ENCODE results near the gene FGF2. TPM values are rescaled to one million over a fixed set of nuclear protein-coding genes. Genes with fewer than 3 reads are reported as not detected.

FGF2 gene
- total RNA-seq (2021) (13.0 and 15.8 TPM in 2 replicates), Bru-seq, nascent RNA (percentile 81 among the genes with signal in this experiment), BruChase-seq, experiment 1, labeled RNA remaining after a 2-hour chase (percentile 79 among the genes with signal in this experiment), BruChase-seq, experiment 2, labeled RNA remaining after a 6-hour chase (percentile 57 among the genes with signal in this experiment)
- long read RNA-seq, full-length matches to known transcripts, result 8 of 16 reads
- long read RNA-seq, partial matches to known transcripts, result 0 of 16 reads
- long read RNA-seq, other reads (novel, unspliced or antisense), result 8 of 16 reads

DNA sequence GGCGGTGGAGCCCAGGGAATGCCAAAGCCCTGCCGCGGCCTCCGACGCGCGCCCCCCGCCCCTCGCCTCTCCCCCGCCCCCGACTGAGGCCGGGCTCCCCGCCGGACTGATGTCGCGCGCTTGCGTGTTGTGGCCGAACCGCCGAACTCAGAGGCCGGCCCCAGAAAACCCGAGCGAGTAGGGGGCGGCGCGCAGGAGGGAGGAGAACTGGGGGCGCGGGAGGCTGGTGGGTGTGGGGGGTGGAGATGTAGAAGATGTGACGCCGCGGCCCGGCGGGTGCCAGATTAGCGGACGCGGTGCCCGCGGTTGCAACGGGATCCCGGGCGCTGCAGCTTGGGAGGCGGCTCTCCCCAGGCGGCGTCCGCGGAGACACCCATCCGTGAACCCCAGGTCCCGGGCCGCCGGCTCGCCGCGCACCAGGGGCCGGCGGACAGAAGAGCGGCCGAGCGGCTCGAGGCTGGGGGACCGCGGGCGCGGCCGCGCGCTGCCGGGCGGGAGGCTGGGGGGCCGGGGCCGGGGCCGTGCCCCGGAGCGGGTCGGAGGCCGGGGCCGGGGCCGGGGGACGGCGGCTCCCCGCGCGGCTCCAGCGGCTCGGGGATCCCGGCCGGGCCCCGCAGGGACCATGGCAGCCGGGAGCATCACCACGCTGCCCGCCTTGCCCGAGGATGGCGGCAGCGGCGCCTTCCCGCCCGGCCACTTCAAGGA is at the start of gene FGF2:
TSS of gene FGF2 (plus strand) at position 279 of the 705 bp plus-strand sequence. CDS start at position 623, 344 bp downstream.
- peak within 1 kb of the TSS; percentile 61 for H3K27ac ChIP-seq (ENCODE audit: low read depth, low read length, poor library complexity, severe bottlenecking)
- H3K36me3 ChIP-seq (ENCODE audit: insufficient read depth, low read length, poor library complexity, severe bottlenecking), result no peaks in the 10 kb centered on the region
- ChIA-PET POLR2A (ENCODE audit: low non-redundant PET) (no interaction called here), CTCF (no interaction called here)
- no peaks in the 10 kb centered on the region for H3K9me3 ChIP-seq (ENCODE audit: low read depth, low read length, poor library complexity, severe bottlenecking)
- H3K4me3 ChIP-seq (ENCODE audit: low read depth, low read length, poor library complexity, severe bottlenecking), result peak within 1 kb of the TSS; percentile 85
- DNase-seq (ENCODE audit: low spot score), result peak; percentile 64
- no TSS peak for BruUV-seq (replicated peaks)
- peaks cover 8% of the 10 kb centered on the region for H3K4me1 ChIP-seq (ENCODE audit: insufficient read depth, low read length, poor library complexity, severe bottlenecking)
- H3K27me3 ChIP-seq (replicated peaks; ENCODE audit: insufficient read depth, low read depth, low read length, poor library complexity), result no peaks in the 10 kb centered on the region
- intact Hi-C loops (cut with micrococcal nuclease; ENCODE audit: unreplicated experiment), result loop anchor here (1.0 to 5.0 kb wide), 2 partner anchors 28 to 86 kb away; no protein-coding TSS in a partner anchor
- TF ChIP-seq, protein P1, sequence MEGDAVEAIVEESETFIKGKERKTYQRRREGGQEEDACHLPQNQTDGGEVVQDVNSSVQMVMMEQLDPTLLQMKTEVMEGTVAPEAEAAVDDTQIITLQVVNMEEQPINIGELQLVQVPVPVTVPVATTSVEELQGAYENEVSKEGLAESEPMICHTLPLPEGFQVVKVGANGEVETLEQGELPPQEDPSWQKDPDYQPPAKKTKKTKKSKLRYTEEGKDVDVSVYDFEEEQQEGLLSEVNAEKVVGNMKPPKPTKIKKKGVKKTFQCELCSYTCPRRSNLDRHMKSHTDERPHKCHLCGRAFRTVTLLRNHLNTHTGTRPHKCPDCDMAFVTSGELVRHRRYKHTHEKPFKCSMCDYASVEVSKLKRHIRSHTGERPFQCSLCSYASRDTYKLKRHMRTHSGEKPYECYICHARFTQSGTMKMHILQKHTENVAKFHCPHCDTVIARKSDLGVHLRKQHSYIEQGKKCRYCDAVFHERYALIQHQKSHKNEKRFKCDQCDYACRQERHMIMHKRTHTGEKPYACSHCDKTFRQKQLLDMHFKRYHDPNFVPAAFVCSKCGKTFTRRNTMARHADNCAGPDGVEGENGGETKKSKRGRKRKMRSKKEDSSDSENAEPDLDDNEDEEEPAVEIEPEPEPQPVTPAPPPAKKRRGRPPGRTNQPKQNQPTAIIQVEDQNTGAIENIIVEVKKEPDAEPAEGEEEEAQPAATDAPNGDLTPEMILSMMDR (conservative IDR thresholded peaks at IDR 0.05; ENCODE audit: low read depth, low read length), result no peak
- no peak for TF ChIP-seq EZH2 (IDR thresholded peaks at IDR 0.05; ENCODE audit: borderline replicate concordance, low read depth, low read length, poor library complexity, severe bottlenecking)

DNA sequence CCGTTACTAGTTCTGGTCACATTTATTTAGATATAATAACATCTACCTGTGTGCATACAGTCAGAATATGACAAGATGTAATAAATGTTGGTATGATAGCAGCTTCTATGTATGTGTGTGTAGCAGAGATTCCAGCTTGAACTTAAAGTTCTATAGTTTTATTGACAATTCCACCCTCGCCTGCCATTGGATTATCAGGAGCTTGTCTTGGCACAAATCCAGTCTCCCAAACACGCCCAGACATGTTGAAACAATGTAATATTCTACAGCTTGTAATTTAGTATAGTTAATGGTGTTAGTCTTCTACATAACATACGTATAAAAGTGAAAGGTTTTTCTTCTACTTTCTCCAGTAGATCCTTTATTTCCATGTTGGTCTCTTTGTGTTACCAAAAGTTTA is 49.7 kb upstream of the FGF2 start:
- no peak for DNase-seq (ENCODE audit: low spot score)
- intact Hi-C loops (cut with micrococcal nuclease; ENCODE audit: unreplicated experiment), result no loop called here
- CTCF ChIA-PET, result no interaction called here
- Histone ChIP-seq H3K27me3 (replicated peaks; ENCODE audit: insufficient read depth, low read depth, low read length, poor library complexity) (no peaks in the 10 kb centered on the region), H3K4me1 (ENCODE audit: insufficient read depth, low read length, poor library complexity, severe bottlenecking) (peaks cover 6% of the 10 kb centered on the region), H3K9me3 (ENCODE audit: low read depth, low read length, poor library complexity, severe bottlenecking) (no peaks in the 10 kb centered on the region), H3K27ac (ENCODE audit: low read depth, low read length, poor library complexity, severe bottlenecking) (no peak overlapping the region), H3K36me3 (ENCODE audit: insufficient read depth, low read length, poor library complexity, severe bottlenecking) (no peaks in the 10 kb centered on the region), H3K4me3 (ENCODE audit: low read depth, low read length, poor library complexity, severe bottlenecking) (no peak overlapping the region)
- no peak for TF ChIP-seq EZH2 (IDR thresholded peaks at IDR 0.05; ENCODE audit: borderline replicate concordance, low read depth, low read length, poor library complexity, severe bottlenecking)
- no TSS peak for BruUV-seq (replicated peaks)
- POLR2A ChIA-PET (ENCODE audit: low non-redundant PET), result no interaction called here

DNA sequence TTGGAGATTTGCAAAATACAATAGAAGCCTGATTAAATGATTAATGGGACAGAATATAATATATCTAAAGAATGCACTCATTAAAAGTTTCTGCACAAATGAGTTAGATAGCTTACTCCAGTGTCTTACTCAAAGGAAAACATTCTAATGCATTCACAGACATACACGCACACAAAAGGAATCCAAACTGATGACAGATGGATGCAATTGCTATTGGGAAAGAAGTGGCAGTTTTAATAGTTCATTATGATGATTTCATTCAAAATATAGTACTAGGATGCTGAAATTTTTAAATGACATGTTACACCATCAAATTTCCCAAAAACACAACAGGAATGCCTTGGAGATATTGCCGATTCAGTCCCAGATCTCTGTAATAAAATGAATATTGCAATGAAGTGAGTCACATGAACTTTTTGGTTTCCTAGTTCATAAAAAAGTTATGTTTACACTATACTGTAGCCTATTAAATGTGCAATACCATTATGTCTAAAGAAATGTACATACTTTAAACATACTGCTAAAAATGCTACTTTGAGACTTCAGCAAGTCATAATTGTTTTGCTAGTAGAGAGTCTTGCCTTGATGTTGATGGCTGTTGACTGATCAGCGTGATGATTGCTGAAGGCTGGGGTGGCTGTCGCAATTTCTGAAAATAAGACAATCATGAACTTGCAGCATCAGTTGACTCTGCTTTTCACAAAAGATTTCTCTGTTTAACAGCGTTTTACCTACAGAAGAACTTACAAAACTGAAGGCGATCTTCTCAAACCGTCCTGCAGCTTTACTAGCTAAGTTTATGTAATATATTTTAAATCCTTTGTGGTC is 48.6 kb upstream of the FGF2 start:
- DNase-seq (ENCODE audit: low spot score), result no peak
- no peaks in the 10 kb centered on the region for H3K27me3 ChIP-seq (replicated peaks; ENCODE audit: insufficient read depth, low read depth, low read length, poor library complexity)
- no peak overlapping the region for H3K4me3 ChIP-seq (ENCODE audit: low read depth, low read length, poor library complexity, severe bottlenecking)
- intact Hi-C loops (cut with micrococcal nuclease; ENCODE audit: unreplicated experiment), result no loop called here
- CTCF ChIA-PET, result no interaction called here
- no peak overlapping the region for H3K27ac ChIP-seq (ENCODE audit: low read depth, low read length, poor library complexity, severe bottlenecking)
- no peaks in the 10 kb centered on the region for H3K9me3 ChIP-seq (ENCODE audit: low read depth, low read length, poor library complexity, severe bottlenecking)
- POLR2A ChIA-PET (ENCODE audit: low non-redundant PET), result no interaction called here
- no TSS peak for BruUV-seq (replicated peaks)
- TF ChIP-seq, protein P1 (conservative IDR thresholded peaks at IDR 0.05; ENCODE audit: low read depth, low read length), result no peak
- TF ChIP-seq EZH2 (IDR thresholded peaks at IDR 0.05; ENCODE audit: borderline replicate concordance, low read depth, low read length, poor library complexity, severe bottlenecking), result no peak
- H3K4me1 ChIP-seq (ENCODE audit: insufficient read depth, low read length, poor library complexity, severe bottlenecking), result peaks cover 6% of the 10 kb centered on the region
- no peaks in the 10 kb centered on the region for H3K36me3 ChIP-seq (ENCODE audit: insufficient read depth, low read length, poor library complexity, severe bottlenecking)
